GM12878 (cell line): ENCODE measurements around the gene SPATA31A6.
"Not testable (repeated sequence)": the region's sequence is repeated elsewhere in the genome, so short reads cannot be mapped to it uniquely, and the experiment has no call there.

ENCODE experiments used
- BACH1 ChIP-seq: fragments of 450-650 bp; IDR thresholded peaks from 2 replicates; pipeline ENCODE4 v1.6.1; 2017; ENCODE audit warnings: mild to moderate bottlenecking, borderline replicate concordance
- CBX3 ChIP-seq: fragments of 200-600 bp; sonication (generic); IDR thresholded peaks from 2 replicates; pipeline ENCODE4 v1.6.1; 2016; ENCODE audit warnings: low read depth, borderline replicate concordance
- CREM ChIP-seq: IDR thresholded peaks from 2 replicates; pipeline ENCODE4 v1.6.1; 2014; ENCODE audit warnings: antibody characterized with exemption, low read depth
- CTCF ChIP-seq, 3 experiments: IDR thresholded peaks in 2 of 3; conservative IDR thresholded peaks in 1 of 3; 2 replicates each; pipeline ENCODE4 v1.5.1; 2011; ENCODE audit warnings: low read depth in 3 of 3, low read length in 3 of 3, mild to moderate bottlenecking in 3 of 3, control low read depth in 2 of 3, moderate library complexity in 2 of 3, inconsistent platforms in 1 of 3, mixed read lengths in 1 of 3; ENCODE audit not compliant: control insufficient read depth in 2 of 3, insufficient read depth in 1 of 3; ENCODE audit errors: extremely low read depth in 1 of 3
- EED ChIP-seq: sonication (generic); IDR thresholded peaks from 2 replicates; pipeline ENCODE4 v1.6.1; 2016; ENCODE audit warnings: antibody characterized with exemption, low read depth
- HDAC6 ChIP-seq: fragments of 200-600 bp; sonication (generic); IDR thresholded peaks from one replicate; pipeline ENCODE4 v1.8.0; 2017; ENCODE audit warnings: antibody characterized with exemption; ENCODE audit not compliant: unreplicated experiment
- MYC ChIP-seq: IDR thresholded peaks from 2 replicates; pipeline ENCODE4 v1.6.1; 2011; ENCODE audit warnings: mild to moderate bottlenecking, low read length, moderate library complexity, inconsistent platforms; ENCODE audit not compliant: insufficient read depth, insufficient replicate concordance, insufficient read length, severe bottlenecking
- NFYB ChIP-seq: IDR thresholded peaks from 2 replicates; pipeline ENCODE4 v1.6.1; 2011; ENCODE audit warnings: low read depth, mild to moderate bottlenecking, low read length, improper control_type of control experiment, moderate library complexity; ENCODE audit not compliant: insufficient read depth
- SMC3 ChIP-seq: IDR thresholded peaks from 2 replicates; pipeline ENCODE4 v1.6.1; 2011; ENCODE audit warnings: low read length, improper control_type of control experiment, borderline replicate concordance
- YBX1 ChIP-seq: fragments of 450-650 bp; IDR thresholded peaks from 2 replicates; pipeline ENCODE4 v1.6.1; 2016; ENCODE audit warnings: antibody characterized with exemption

- not testable (repeated sequence) for TF ChIP-seq BACH1; CTCF (IDR thresholded peaks at IDR 0.05 in 2 of 3, conservative IDR thresholded peaks at IDR 0.05 in 1 of 3; ENCODE audit: control insufficient read depth in 2 of 3, extremely low read depth in 1 of 3, insufficient read depth in 1 of 3, low read depth in 3 of 3, low read length in 3 of 3); CREM; MYC; EED; CBX3; YBX1; NFYB; SMC3; HDAC6
Measured at GRCh38 chr9:42235352-42235991, 52.0 kb downstream of the SPATA31A6 start.
